LoVo (cell line): ENCODE results near the gene MIA3.
"Not testable (repeated sequence)": the region's sequence is repeated elsewhere in the genome, so short reads cannot be mapped to it uniquely, and the experiment has no call there.

Experiments
- DNase-seq: peaks from one replicate; pipeline ENCODE4 v3.0.0-alpha.2; 2016; ENCODE audit warnings: low spot score

Gene MIA3

GRCh38 chr1:222669107-222669506, 51.2 kb downstream of the MIA3 start:
- DNase-seq = not testable (repeated sequence)

GRCh38 chr1:222670110-222670509, 52.2 kb downstream of the MIA3 start:
- DNase-seq = no peak

- DNase-seq = no peak
These were observed 62.2 kb downstream of the MIA3 start for GRCh38 chr1:222680080-222680479.

GRCh38 chr1:222691016-222691415, 73.1 kb downstream of the MIA3 start:
- DNase-seq = no peak

GRCh38 chr1:222694927-222695326, 77.0 kb downstream of the MIA3 start:
- no peak for DNase-seq

- no peak for DNase-seq
These were observed 78.8 kb downstream of the MIA3 start for GRCh38 chr1:222696741-222697140.

- DNase-seq = no peak
These were observed 79.3 kb downstream of the MIA3 start for GRCh38 chr1:222697203-222697602.

- no peak for DNase-seq
These were observed 79.9 kb downstream of the MIA3 start for GRCh38 chr1:222697826-222698225.

- no peak for DNase-seq
These were observed 84.3 kb downstream of the MIA3 start for GRCh38 chr1:222702210-222702609.

- no peak for DNase-seq
These were observed 86.4 kb downstream of the MIA3 start for GRCh38 chr1:222704260-222704659.

- DNase-seq = no peak
These were observed 88.9 kb downstream of the MIA3 start for GRCh38 chr1:222706815-222707214.

GRCh38 chr1:222709700-222710153, 91.8 kb downstream of the MIA3 start:
- no peak for DNase-seq

- DNase-seq = peak; percentile 51
These were observed 93.7 kb downstream of the MIA3 start for GRCh38 chr1:222711319-222712252.

GRCh38 chr1:222712253-222713090, 94.6 kb downstream of the MIA3 start, which contains the start of the genes AIDA and BROX:
Gene AIDA (minus strand): TSS chr1:222712491. CDS start chr1:222712317, 174 bp downstream.
Gene BROX (plus strand): TSS chr1:222712564. CDS start chr1:222715700, 3,136 bp downstream.
- DNase-seq = peak; percentile 87

- DNase-seq = peak; percentile 92
These were observed 95.4 kb downstream of the MIA3 start for GRCh38 chr1:222713091-222713961.

- DNase-seq = no peak
These were observed 98.5 kb downstream of the MIA3 start for GRCh38 chr1:222716393-222716792.
